Colonic mucosa (tissue), 4 donors: ENCODE data around the gene TINCR. TPM values are rescaled to one million over a fixed set of nuclear protein-coding genes. Genes with fewer than 3 reads are reported as not detected.

ENCODE experiments used
- DNase-seq: peaks from one replicate; pipeline ENCODE4 v3.0.0-alpha.2; 2020
- H3K27ac ChIP-seq: fragments of 200-600 bp; one replicate; pipeline ENCODE4 v1.8.0; 2021
- H3K27me3 ChIP-seq: fragments of 200-600 bp; one replicate; pipeline ENCODE4 v1.8.0; 2021
- H3K36me3 ChIP-seq: fragments of 200-600 bp; one replicate; pipeline ENCODE4 v1.8.0; 2021
- H3K4me1 ChIP-seq: fragments of 200-600 bp; one replicate; pipeline ENCODE4 v1.8.0; 2021; ENCODE audit warnings: mild to moderate bottlenecking
- H3K4me3 ChIP-seq: fragments of 200-600 bp; one replicate; pipeline ENCODE4 v1.8.0; 2021
- H3K9ac ChIP-seq, 2 donors: one replicate each; pipeline ENCODE4 v1.7.0; 2013; ENCODE audit warnings: control low read depth in 2 of 2, low read depth in 2 of 2, low read length in 2 of 2
- H3K9me3 ChIP-seq: fragments of 200-600 bp; one replicate; pipeline ENCODE4 v1.8.0; 2021
- CTCF ChIP-seq: fragments of 200-600 bp; IDR thresholded peaks from one replicate; pipeline ENCODE4 v1.8.0; 2022; ENCODE audit warnings: antibody characterized with exemption, mild to moderate bottlenecking
- intact Hi-C: fragments of 100-400 bp; cut with DNase I; formaldehyde crosslinking; loops from one replicate; pipeline ENCODE4 v1.14.1; 2022
- total RNA-seq, 2 donors: library from RNA; stranded (reverse); fragmentation: NEBNext Ultra II Directional in 1 of 2; extraction: Animal tissue kit (Norgen Biotek cat#: 25700) in 1 of 2; gene quantifications; one replicate each; pipeline ENCODE4 v1.2.1, GENCODE V29; 2021
- donor health status: healthy.
- donor health status: DM: no; HTN: no; CAD: no.
- donor health status: DM: no; HTN: no; CAD: no.

The TINCR gene
- total RNA-seq, 2 donors from 2014 or later, result 2.2 to 4.4 TPM

DNA sequence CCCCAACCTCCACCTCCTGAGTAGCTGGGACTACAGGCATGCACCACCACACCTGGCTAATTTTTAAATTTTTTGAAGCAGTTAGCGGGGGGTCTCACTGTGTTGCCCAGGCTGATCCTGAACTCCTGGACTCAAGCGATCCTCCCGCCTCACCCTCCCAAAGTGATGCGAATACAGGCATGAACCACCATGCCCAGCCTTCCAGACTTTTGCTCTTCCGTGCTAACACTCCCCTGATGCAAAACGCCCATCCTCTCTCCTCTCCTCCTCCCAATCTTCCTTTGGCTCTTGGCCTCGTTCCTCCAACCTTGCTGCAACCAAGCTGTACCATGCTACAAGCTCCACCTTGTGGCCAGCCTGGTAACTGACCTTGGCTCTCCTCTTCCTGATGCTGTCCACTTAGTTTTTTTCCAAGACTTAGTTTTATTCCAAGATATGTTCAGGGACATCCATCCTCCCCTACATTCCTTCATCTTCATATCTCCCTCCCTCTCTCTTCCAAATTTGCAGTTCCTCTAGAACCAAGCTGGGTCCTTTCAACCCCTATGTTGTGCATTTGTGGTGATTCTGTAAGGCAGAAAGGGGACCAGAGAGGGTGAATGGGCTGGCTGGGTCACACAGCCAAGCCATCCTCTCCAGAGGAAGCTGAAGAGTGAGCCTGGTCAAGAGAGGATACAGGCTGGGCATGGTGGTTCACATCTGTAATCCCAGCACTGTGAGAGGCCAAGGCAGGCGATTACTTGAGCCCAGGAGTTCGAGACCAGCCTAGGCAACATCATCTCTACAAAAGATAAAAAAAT lies 32.8 kb downstream of the TINCR start:
- Histone ChIP-seq H3K27me3 (peaks cover 9% of the 10 kb centered on the region), H3K4me3 (no peak overlapping the region)
- intact Hi-C loops, result no loop called here

GRCh38 chr19:5533257-5533656 lies 34.5 kb downstream of the TINCR start:
- Histone ChIP-seq H3K36me3 (no peaks in the 10 kb centered on the region), H3K9me3 (no peaks in the 10 kb centered on the region), H3K27me3 (peaks cover 9% of the 10 kb centered on the region), H3K9ac (no peak overlapping the region), H3K4me3 (no peak overlapping the region), H3K4me1 (no peaks in the 10 kb centered on the region), H3K27ac (no peak overlapping the region)
- DNase-seq, result no peak
- TF ChIP-seq CTCF, result no peak
- intact Hi-C loops, result no loop called here

More for the DNA sequence above, 32.8 kb downstream of the TINCR start:
- Histone ChIP-seq H3K36me3 (no peaks in the 10 kb centered on the region), H3K4me1 (no peaks in the 10 kb centered on the region), H3K27ac (no peak overlapping the region), H3K9ac (no peak overlapping the region), H3K9me3 (no peaks in the 10 kb centered on the region)
- DNase-seq, result no peak
- TF ChIP-seq CTCF, result no peak

- Histone ChIP-seq H3K36me3 (no peaks in the 10 kb centered on the region), H3K27ac (no peak overlapping the region), H3K27me3 (no peaks in the 10 kb centered on the region), H3K4me1 (no peaks in the 10 kb centered on the region), H3K9me3 (no peaks in the 10 kb centered on the region), H3K9ac (no peak overlapping the region), H3K4me3 (no peak overlapping the region)
- intact Hi-C loops, result no loop called here
- no peak for TF ChIP-seq CTCF
- DNase-seq, result no peak
These were observed 37.1 kb downstream of the TINCR start for GRCh38 chr19:5530701-5531100.

- no peaks in the 10 kb centered on the region for H3K36me3 ChIP-seq
- no peaks in the 10 kb centered on the region for H3K9me3 ChIP-seq
- H3K27me3 ChIP-seq, result no peaks in the 10 kb centered on the region
- intact Hi-C loops, result no loop called here
- H3K27ac ChIP-seq, result no peak overlapping the region
- no peaks in the 10 kb centered on the region for H3K4me1 ChIP-seq
- no peak overlapping the region for H3K9ac ChIP-seq
- H3K4me3 ChIP-seq, result no peak overlapping the region
- no peak for TF ChIP-seq CTCF
- DNase-seq, result no peak
These were observed 41.1 kb downstream of the TINCR start for GRCh38 chr19:5526691-5527090.

DNA sequence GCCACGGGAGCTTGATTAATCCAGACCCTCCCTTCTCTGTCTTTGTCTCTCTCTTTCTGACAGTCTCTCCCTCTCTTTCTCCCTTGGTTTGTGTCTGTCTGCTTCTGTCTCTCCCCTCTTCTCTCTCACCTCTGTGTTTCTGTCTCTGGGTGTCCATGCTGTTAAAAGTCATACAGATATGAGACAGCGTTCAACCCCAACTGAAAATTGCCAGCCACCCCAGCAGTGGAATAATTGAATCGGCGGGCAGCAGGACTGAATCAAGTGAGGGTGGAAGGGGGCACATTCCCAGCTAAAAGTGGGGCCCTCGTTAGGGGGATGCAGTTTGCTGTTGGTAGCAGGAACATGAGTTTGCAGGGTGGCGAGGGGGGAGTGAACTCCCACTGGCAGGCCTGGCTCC lies 43.7 kb downstream of the TINCR start:
- intact Hi-C loops, result no loop called here
- TF ChIP-seq CTCF, result no peak
- H3K9ac ChIP-seq, result no peak overlapping the region

More for the DNA sequence above, 43.7 kb downstream of the TINCR start:
- no peak overlapping the region for H3K4me3 ChIP-seq
- H3K36me3 ChIP-seq, result no peaks in the 10 kb centered on the region
- no peaks in the 10 kb centered on the region for H3K9me3 ChIP-seq
- no peaks in the 10 kb centered on the region for H3K4me1 ChIP-seq
- H3K27me3 ChIP-seq, result no peaks in the 10 kb centered on the region
- H3K27ac ChIP-seq, result no peak overlapping the region
- DNase-seq, result no peak
